SK-N-MC (cell line): Measurements from ENCODE around the gene SLC7A8.

ENCODE experiments used
- EZH2 ChIP-seq: fragments of 200-600 bp; sonication (generic); IDR thresholded peaks from one replicate; pipeline ENCODE4 v1.6.1; 2017; ENCODE audit warnings: antibody characterized with exemption
- FOXP2 ChIP-seq: optimal IDR thresholded peaks from 2 replicates; pipeline ENCODE3; 2011; ENCODE audit warnings: mild to moderate bottlenecking, moderate library complexity; ENCODE audit not compliant: insufficient read depth; ENCODE audit errors: extremely low read length, control extremely low read depth
- POLR2AphosphoS5 ChIP-seq: IDR thresholded peaks from 2 replicates; pipeline ENCODE4 v1.6.1; 2012; ENCODE audit warnings: mild to moderate bottlenecking, low read depth, low read length, borderline replicate concordance

GRCh38 chr14:23093526-23093925 is 89.9 kb downstream of the SLC7A8 start:
- TF ChIP-seq POLR2AphosphoS5: no peak
- TF ChIP-seq EZH2: no peak
- TF ChIP-seq FOXP2: no peak
